Activated CD8-positive, alpha-beta T cell treated with anti-CD3 and anti-CD28 coated beads, Interleukin-2, amount 10 ng/mL, durations not matched to agents 7 days and 5 days (primary cell): ENCODE data around the gene TAF3. TPM values are rescaled to one million over a fixed set of nuclear protein-coding genes. Genes with fewer than 3 reads are reported as not detected.

ENCODE experiments used
- ATAC-seq: fragments of 150-1000 bp; cut with Tn5 transposase; one replicate; pipeline ENCODE4 v1.10.0; 2021; ENCODE audit warnings: moderate library complexity
- CTCF ChIA-PET: fragments of 350-600 bp; sonication (Branson Sonifier 250); formaldehyde crosslinking; loops from one replicate; lab custom pipeline; 2021; ENCODE audit warnings: antibody characterized with exemption; lab: Charles Lee
- POLR2A ChIA-PET: fragments of 350-600 bp; sonication (Branson Sonifier 250); formaldehyde crosslinking; loops from one replicate; lab custom pipeline; 2021; ENCODE audit warnings: antibody characterized with exemption; lab: Charles Lee
- DNase-seq: peaks from one replicate; pipeline ENCODE4 v3.0.0-alpha.2; 2020
- H3K27ac Mint-ChIP-seq: one replicate; pipeline ENCODE4 v1.8.0; 2021; ENCODE audit warnings: mild to moderate bottlenecking, mixed read lengths
- H3K27me3 Mint-ChIP-seq: one replicate; pipeline ENCODE4 v1.8.0; 2021; ENCODE audit warnings: low read depth, mixed read lengths
- H3K36me3 Mint-ChIP-seq: one replicate; pipeline ENCODE4 v1.8.0; 2021; ENCODE audit warnings: low read depth, mixed read lengths
- H3K4me1 Mint-ChIP-seq: one replicate; pipeline ENCODE4 v1.8.0; 2021; ENCODE audit warnings: low read depth, mixed read lengths
- H3K4me3 Mint-ChIP-seq: one replicate; pipeline ENCODE4 v1.8.0; 2021; ENCODE audit warnings: mild to moderate bottlenecking, mixed read lengths
- H3K9me3 Mint-ChIP-seq: one replicate; pipeline ENCODE4 v1.8.0; 2022; ENCODE audit warnings: mixed read lengths; ENCODE audit not compliant: insufficient read depth
- total RNA-seq, 2 experiments: library from RNA; stranded (reverse); gene quantifications; one replicate each; pipeline ENCODE4 v1.2.3, GENCODE V29; 2021

The TAF3 gene
- total RNA-seq, 2 experiments from 2014 or later = 13.7 to 14.6 TPM

DNA sequence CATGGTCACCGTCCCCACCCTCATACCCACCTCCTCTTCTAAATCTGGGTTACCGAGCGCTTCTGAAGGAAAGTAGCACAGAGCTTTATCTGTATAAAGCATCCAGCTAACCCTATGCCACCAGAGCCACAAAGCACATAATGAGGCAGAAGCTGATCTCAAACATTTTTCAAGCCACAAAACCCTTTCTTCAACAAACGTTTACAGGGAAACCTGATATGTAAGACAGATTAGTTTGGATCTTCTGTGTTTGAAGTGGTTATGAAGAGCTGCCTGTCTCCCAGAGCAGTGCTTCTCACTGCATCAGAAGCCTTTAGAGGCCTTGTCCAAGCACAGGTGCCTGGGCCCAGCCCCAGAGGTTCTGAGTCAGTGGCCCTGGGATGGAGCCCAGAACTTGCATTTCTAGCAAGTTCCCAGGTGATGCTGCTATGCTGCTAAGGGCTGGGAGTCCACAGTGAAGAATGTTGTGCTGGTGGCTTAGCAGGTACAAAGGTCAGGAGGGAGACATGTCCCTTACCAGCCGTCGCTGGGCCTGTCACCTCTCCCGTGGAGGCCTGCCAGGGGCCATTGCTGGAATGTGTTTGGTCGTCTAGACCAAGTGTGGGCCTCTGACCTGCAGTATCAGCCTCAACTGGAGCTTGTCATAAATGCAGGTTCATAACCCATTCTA lies 90.4 kb downstream of the TAF3 start:
- ChIA-PET CTCF (no interaction called here), POLR2A (no interaction called here)
- Mint-ChIP-seq H3K36me3 (no peaks in the 10 kb centered on the region), H3K4me3 (no peak overlapping the region), H3K27ac (no peak overlapping the region), H3K9me3 (no peaks in the 10 kb centered on the region), H3K27me3 (no peaks in the 10 kb centered on the region), H3K4me1 (peaks cover 5% of the 10 kb centered on the region)
- DNase-seq = no peak
- ATAC-seq = no peak

GRCh38 chr10:7913126-7913872 lies 95.0 kb downstream of the TAF3 start:
- ATAC-seq (no peak), DNase-seq (no peak)
- no peaks in the 10 kb centered on the region for H3K27me3 Mint-ChIP-seq
- H3K36me3 Mint-ChIP-seq = no peaks in the 10 kb centered on the region
- H3K9me3 Mint-ChIP-seq = no peaks in the 10 kb centered on the region
- CTCF ChIA-PET = no interaction called here
- H3K4me1 Mint-ChIP-seq = peaks cover 5% of the 10 kb centered on the region
- POLR2A ChIA-PET = no interaction called here
- no peak overlapping the region for H3K4me3 Mint-ChIP-seq
- no peak overlapping the region for H3K27ac Mint-ChIP-seq

DNA sequence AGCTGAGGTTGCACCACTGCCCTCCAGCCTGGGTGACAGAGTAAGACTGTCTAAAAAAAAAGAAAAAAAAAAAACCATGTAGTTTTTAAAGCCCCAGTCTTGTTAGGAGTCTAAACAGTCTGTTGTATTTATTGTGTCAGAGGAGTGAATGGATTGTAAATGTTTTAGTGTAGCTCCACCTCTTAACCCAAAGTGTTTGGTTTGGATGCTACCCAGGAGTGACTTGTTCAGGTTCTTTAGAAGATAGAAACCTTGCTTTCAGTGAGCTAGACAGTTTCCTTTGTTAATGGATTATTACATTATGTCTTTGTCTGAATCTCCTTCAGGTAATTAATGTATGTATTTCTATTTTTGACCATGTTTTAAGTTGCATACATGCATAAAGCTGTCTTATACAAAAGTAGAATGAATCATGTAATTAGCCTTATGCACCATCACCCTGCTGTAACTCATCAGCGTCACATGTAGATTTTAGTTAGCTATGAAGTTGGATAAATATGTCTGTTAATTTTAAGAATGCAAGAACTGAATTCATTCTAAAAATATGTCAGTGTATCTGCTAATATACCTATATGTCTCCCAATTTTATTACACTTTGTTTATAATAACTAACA lies 97.7 kb downstream of the TAF3 start:
- Mint-ChIP-seq H3K4me3 (no peak overlapping the region), H3K27ac (no peak overlapping the region), H3K27me3 (no peaks in the 10 kb centered on the region), H3K36me3 (no peaks in the 10 kb centered on the region), H3K9me3 (no peaks in the 10 kb centered on the region), H3K4me1 (peaks cover 2% of the 10 kb centered on the region)
- ChIA-PET POLR2A (no interaction called here), CTCF (interaction anchor here (0.8 kb wide), 1 partner anchor 98 kb away, joined by 3 read pairs; no protein-coding TSS in a partner anchor)
- ATAC-seq = no peak
- DNase-seq = no peak

- ChIA-PET CTCF (no interaction called here), POLR2A (no interaction called here)
- Mint-ChIP-seq H3K36me3 (no peaks in the 10 kb centered on the region), H3K27me3 (no peaks in the 10 kb centered on the region), H3K27ac (no peak overlapping the region), H3K4me3 (no peak overlapping the region), H3K4me1 (peaks cover 2% of the 10 kb centered on the region), H3K9me3 (no peaks in the 10 kb centered on the region)
- DNase-seq = no peak
- ATAC-seq = no peak
These were observed 99.4 kb downstream of the TAF3 start for GRCh38 chr10:7917736-7918135.

GRCh38 chr10:7922707-7923106 lies 104.4 kb downstream of the TAF3 start:
- CTCF ChIA-PET = no interaction called here
- DNase-seq (no peak), ATAC-seq (no peak)
- Mint-ChIP-seq H3K4me3 (no peak overlapping the region), H3K9me3 (no peaks in the 10 kb centered on the region), H3K27ac (no peak overlapping the region), H3K4me1 (no peaks in the 10 kb centered on the region), H3K36me3 (no peaks in the 10 kb centered on the region), H3K27me3 (no peaks in the 10 kb centered on the region)
- POLR2A ChIA-PET = no interaction called here

DNA sequence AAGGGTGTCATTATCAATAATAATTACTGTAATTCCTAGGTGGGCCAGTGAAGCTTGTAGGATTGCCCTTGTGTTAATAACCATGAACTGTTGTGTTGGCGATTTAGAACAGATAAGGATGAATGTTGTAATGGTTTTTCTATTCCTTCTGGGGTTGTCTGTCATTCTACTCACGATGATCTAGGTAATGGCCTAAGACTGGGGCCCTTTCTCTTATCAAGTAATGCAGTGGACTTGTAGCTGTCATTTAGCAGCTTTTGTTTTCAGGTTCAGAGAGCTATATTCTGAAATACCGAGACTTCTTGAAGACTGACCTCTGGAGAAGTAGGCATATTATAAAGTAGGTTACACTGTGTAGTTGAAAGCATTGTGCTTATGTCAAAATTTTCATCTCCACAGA lies 110.2 kb downstream of the TAF3 start:
- no peaks in the 10 kb centered on the region for H3K36me3 Mint-ChIP-seq
- no peaks in the 10 kb centered on the region for H3K9me3 Mint-ChIP-seq
- ChIA-PET CTCF (no interaction called here), POLR2A (no interaction called here)
- no peak overlapping the region for H3K4me3 Mint-ChIP-seq
- H3K27me3 Mint-ChIP-seq = no peaks in the 10 kb centered on the region
- no peak overlapping the region for H3K27ac Mint-ChIP-seq
- ATAC-seq (no peak), DNase-seq (no peak)
- H3K4me1 Mint-ChIP-seq = no peaks in the 10 kb centered on the region

DNA sequence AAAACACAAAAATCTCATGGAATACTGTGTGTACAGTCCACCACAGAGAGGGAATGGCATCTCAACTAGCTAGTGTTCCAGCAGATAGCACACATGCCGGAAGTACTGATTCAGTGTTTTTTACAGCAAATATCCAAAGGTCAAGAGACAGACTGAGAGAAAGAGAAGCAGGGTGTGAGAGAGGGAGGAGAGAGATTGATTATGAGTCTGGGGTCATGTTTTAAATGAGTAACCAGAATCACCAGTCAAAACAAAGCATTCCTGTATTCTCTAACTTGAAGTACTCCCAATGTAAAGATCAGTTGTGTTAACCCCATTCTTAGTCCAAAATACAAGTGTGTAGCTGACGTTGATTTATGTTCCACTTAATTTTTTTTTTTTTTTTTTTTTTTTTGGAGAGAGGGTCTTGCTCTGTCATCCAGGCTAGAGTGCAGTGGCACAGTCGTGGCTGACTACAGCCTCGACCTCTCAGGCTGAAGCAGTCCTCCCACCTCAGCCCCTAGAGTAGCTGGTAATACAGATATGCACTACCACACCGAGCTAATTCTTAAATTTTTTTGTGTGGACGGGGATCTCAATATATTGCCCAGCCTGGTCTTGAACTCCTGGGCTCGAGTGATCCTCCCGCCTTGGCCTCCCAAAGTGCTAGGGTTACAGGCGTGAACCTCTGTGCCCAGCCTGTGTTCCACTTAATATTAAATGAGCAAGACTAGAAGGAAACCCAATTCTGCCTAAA lies 114.2 kb downstream of the TAF3 start:
- Mint-ChIP-seq H3K36me3 (peaks cover 9% of the 10 kb centered on the region), H3K27me3 (no peaks in the 10 kb centered on the region), H3K9me3 (peaks cover 16% of the 10 kb centered on the region), H3K4me1 (no peaks in the 10 kb centered on the region), H3K27ac (no peak overlapping the region), H3K4me3 (no peak overlapping the region)
- CTCF ChIA-PET = interaction anchor here (1.2 kb wide), 1 partner anchor 9 kb away, joined by 3 read pairs; no protein-coding TSS in a partner anchor
- no peak for ATAC-seq
- no peak for DNase-seq
- POLR2A ChIA-PET = no interaction called here

DNA sequence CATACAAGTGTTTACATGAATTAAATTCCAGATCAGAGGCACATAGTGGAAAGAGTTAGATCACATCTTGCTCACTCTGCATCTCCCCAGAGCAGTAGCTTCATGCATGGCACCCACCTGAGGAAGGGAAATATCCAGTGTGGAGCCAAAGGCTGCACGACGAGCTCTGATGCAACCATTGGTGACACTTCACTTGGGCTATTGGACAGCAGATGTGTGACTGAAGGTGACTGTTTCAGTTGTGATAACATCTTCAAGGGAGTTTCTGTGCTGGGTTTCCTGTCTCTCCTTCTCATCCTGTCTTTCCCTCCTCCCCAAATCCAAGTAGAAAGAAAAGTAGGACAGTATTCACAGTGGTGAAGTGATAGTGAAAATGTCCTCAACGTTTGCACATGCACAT lies 115.0 kb downstream of the TAF3 start:
- no peaks in the 10 kb centered on the region for H3K4me1 Mint-ChIP-seq
- no peak overlapping the region for H3K27ac Mint-ChIP-seq
- H3K9me3 Mint-ChIP-seq = peaks cover 16% of the 10 kb centered on the region
- ChIA-PET CTCF (interaction anchor here (1.2 kb wide), 1 partner anchor 10 kb away, joined by 3 read pairs; no protein-coding TSS in a partner anchor), POLR2A (no interaction called here)
- no peak overlapping the region for H3K4me3 Mint-ChIP-seq
- ATAC-seq = no peak
- no peaks in the 10 kb centered on the region for H3K27me3 Mint-ChIP-seq
- peaks cover 11% of the 10 kb centered on the region for H3K36me3 Mint-ChIP-seq
- no peak for DNase-seq

DNA sequence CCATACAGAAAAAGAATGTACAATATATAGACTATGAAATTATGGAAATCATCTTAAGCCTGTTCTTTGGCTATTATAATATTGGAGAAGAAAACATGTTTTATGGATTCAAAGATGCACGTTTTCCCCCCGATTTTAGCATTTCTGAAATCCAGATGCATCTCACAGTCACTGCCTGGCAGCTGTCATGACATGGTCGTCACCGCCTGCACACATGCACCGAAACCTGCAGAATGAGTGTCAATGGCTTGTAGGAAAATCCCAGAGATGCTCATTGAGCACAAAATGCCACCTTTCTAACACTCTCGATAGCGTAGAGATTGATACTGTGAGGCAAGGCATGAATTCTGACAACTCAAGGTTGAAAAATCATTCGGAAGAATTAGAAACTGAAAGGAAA lies 115.5 kb downstream of the TAF3 start:
- DNase-seq (no peak), ATAC-seq (no peak)
- ChIA-PET CTCF (no interaction called here), POLR2A (no interaction called here)
- Mint-ChIP-seq H3K9me3 (peaks cover 16% of the 10 kb centered on the region), H3K27ac (no peak overlapping the region), H3K4me3 (no peak overlapping the region), H3K27me3 (no peaks in the 10 kb centered on the region), H3K4me1 (no peaks in the 10 kb centered on the region), H3K36me3 (peaks cover 11% of the 10 kb centered on the region)

GRCh38 chr10:7937315-7937945 lies 119.1 kb downstream of the TAF3 start:
- Mint-ChIP-seq H3K36me3 (peaks cover 11% of the 10 kb centered on the region), H3K9me3 (peaks cover 16% of the 10 kb centered on the region), H3K4me3 (no peak overlapping the region), H3K27ac (no peak overlapping the region), H3K4me1 (no peaks in the 10 kb centered on the region), H3K27me3 (no peaks in the 10 kb centered on the region)
- ChIA-PET CTCF (no interaction called here), POLR2A (no interaction called here)
- DNase-seq (no peak), ATAC-seq (no peak)

GRCh38 chr10:7941576-7941975 lies 123.3 kb downstream of the TAF3 start:
- no peak overlapping the region for H3K27ac Mint-ChIP-seq
- ChIA-PET POLR2A (no interaction called here), CTCF (no interaction called here)
- H3K36me3 Mint-ChIP-seq = peaks cover 9% of the 10 kb centered on the region
- ATAC-seq (no peak), DNase-seq (no peak)
- H3K4me3 Mint-ChIP-seq = no peak overlapping the region
- peaks cover 8% of the 10 kb centered on the region for H3K9me3 Mint-ChIP-seq
- no peaks in the 10 kb centered on the region for H3K27me3 Mint-ChIP-seq
- peaks cover 2% of the 10 kb centered on the region for H3K4me1 Mint-ChIP-seq
